KOPT-K1 (cell line): ENCODE results near the gene GPHA2.

ENCODE experiments used
- H3K27ac ChIP-seq: fragments of 200-600 bp; sonication (generic); 2 replicates; pipeline ENCODE4 v1.5.1; 2016; ENCODE audit warnings: antibody characterized with exemption, mild to moderate bottlenecking, low read depth, low read length; ENCODE audit not compliant: poor library complexity, severe bottlenecking
- H3K36me3 ChIP-seq: fragments of 200-600 bp; sonication (generic); 2 replicates; pipeline ENCODE4 v1.5.1; 2017; ENCODE audit warnings: antibody characterized with exemption, mild to moderate bottlenecking, low read length, moderate library complexity; ENCODE audit not compliant: insufficient read depth
- H3K9me3 ChIP-seq: fragments of 200-600 bp; sonication (generic); 2 replicates; pipeline ENCODE4 v1.5.1; 2017; ENCODE audit warnings: antibody characterized with exemption, low read length, mild to moderate bottlenecking; ENCODE audit not compliant: insufficient read depth, poor library complexity, severe bottlenecking

GPHA2 gene

GRCh38 chr11:64920124-64920523, 15.6 kb downstream of the GPHA2 start:
- no peaks in the 10 kb centered on the region for H3K36me3 ChIP-seq
- no peaks in the 10 kb centered on the region for H3K9me3 ChIP-seq
- H3K27ac ChIP-seq = no peak overlapping the region

GRCh38 chr11:64919627-64920026, 16.1 kb downstream of the GPHA2 start:
- no peak overlapping the region for H3K27ac ChIP-seq
- no peaks in the 10 kb centered on the region for H3K36me3 ChIP-seq
- no peaks in the 10 kb centered on the region for H3K9me3 ChIP-seq

GRCh38 chr11:64918017-64918416, 17.7 kb downstream of the GPHA2 start:
- no peaks in the 10 kb centered on the region for H3K9me3 ChIP-seq
- peaks cover 10% of the 10 kb centered on the region for H3K36me3 ChIP-seq
- H3K27ac ChIP-seq = peak overlapping the region; percentile 51

- peak overlapping the region; percentile 51 for H3K27ac ChIP-seq
- peaks cover 14% of the 10 kb centered on the region for H3K36me3 ChIP-seq
- no peaks in the 10 kb centered on the region for H3K9me3 ChIP-seq
These were observed 18.1 kb downstream of the GPHA2 start for GRCh38 chr11:64917663-64917995.

- no peaks in the 10 kb centered on the region for H3K9me3 ChIP-seq
- peak within 1 kb of the TSS; percentile 76 for H3K27ac ChIP-seq
- H3K36me3 ChIP-seq = peaks cover 19% of the 10 kb centered on the region
These were observed 18.7 kb downstream of the GPHA2 start, which contains the start of gene ATG2A for GRCh38 chr11:64916775-64917662. Gene ATG2A (minus strand): TSS chr11:64917209. CDS start chr11:64917135, 74 bp downstream.

GRCh38 chr11:64916040-64916774, 19.5 kb downstream of the GPHA2 start:
- Histone ChIP-seq H3K9me3 (no peaks in the 10 kb centered on the region), H3K27ac (peak overlapping the region; percentile 76), H3K36me3 (peaks cover 27% of the 10 kb centered on the region)

GRCh38 chr11:64915376-64915887, 20.3 kb downstream of the GPHA2 start:
- peak overlapping the region; percentile 76 for H3K27ac ChIP-seq
- H3K9me3 ChIP-seq = no peaks in the 10 kb centered on the region
- peaks cover 35% of the 10 kb centered on the region for H3K36me3 ChIP-seq

- Histone ChIP-seq H3K9me3 (no peaks in the 10 kb centered on the region), H3K36me3 (peaks cover 48% of the 10 kb centered on the region), H3K27ac (no peak overlapping the region)
These were observed 21.6 kb downstream of the GPHA2 start for GRCh38 chr11:64914123-64914522.

GRCh38 chr11:64913171-64913727, 22.4 kb downstream of the GPHA2 start:
- H3K36me3 ChIP-seq = peaks cover 55% of the 10 kb centered on the region
- H3K9me3 ChIP-seq = no peaks in the 10 kb centered on the region
- H3K27ac ChIP-seq = no peak overlapping the region

- H3K9me3 ChIP-seq = no peaks in the 10 kb centered on the region
- H3K27ac ChIP-seq = no peak overlapping the region
- peaks cover 70% of the 10 kb centered on the region for H3K36me3 ChIP-seq
These were observed 24.0 kb downstream of the GPHA2 start for GRCh38 chr11:64911689-64912088.

- no peaks in the 10 kb centered on the region for H3K9me3 ChIP-seq
- H3K27ac ChIP-seq = no peak overlapping the region
- peaks cover 75% of the 10 kb centered on the region for H3K36me3 ChIP-seq
These were observed 24.6 kb downstream of the GPHA2 start for GRCh38 chr11:64911142-64911541.

- peaks cover 81% of the 10 kb centered on the region for H3K36me3 ChIP-seq
- H3K27ac ChIP-seq = no peak overlapping the region
- H3K9me3 ChIP-seq = no peaks in the 10 kb centered on the region
These were observed 25.1 kb downstream of the GPHA2 start for GRCh38 chr11:64910451-64911093.

- Histone ChIP-seq H3K9me3 (no peaks in the 10 kb centered on the region), H3K27ac (no peak overlapping the region), H3K36me3 (peaks cover 83% of the 10 kb centered on the region)
These were observed 25.9 kb downstream of the GPHA2 start for GRCh38 chr11:64909653-64910343.

GRCh38 chr11:64908766-64909165, 26.9 kb downstream of the GPHA2 start:
- no peaks in the 10 kb centered on the region for H3K9me3 ChIP-seq
- peaks cover 80% of the 10 kb centered on the region for H3K36me3 ChIP-seq
- no peak overlapping the region for H3K27ac ChIP-seq
